Measurements from ENCODE around the gene GRID1. TPM values are rescaled to one million over a fixed set of nuclear protein-coding genes. Genes with fewer than 3 reads are reported as not detected.
A peak's percentile ranks its signal among the peaks of the same experiment; 100 is the strongest.

The GRID1 gene
- total RNA-seq, 1 donor from 2014 or later = 0.60 TPM

DNA sequence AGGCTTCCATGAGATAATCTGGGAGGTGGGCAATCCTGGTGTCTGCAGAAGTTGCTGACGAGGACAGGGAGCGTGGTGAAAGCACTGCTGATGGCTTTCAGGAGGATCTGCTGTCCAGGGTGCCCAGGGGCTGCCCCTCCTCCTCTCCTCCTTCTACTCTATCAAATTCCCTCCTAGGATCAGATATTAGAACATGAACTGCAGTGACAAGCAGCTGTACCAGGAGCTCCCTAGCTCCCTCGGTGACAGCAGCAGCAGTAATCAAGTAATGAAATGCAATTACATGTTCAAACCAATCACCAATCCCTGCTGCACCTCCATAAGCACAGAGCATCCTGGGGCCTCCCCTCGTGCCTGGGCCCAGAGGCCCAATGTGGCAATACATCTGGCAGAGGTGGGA, 46.9 kb downstream of the GRID1 start:
- peak; percentile 30 for DNase-seq (ENCODE audit: low spot score)
- TF ChIP-seq, protein P1, sequence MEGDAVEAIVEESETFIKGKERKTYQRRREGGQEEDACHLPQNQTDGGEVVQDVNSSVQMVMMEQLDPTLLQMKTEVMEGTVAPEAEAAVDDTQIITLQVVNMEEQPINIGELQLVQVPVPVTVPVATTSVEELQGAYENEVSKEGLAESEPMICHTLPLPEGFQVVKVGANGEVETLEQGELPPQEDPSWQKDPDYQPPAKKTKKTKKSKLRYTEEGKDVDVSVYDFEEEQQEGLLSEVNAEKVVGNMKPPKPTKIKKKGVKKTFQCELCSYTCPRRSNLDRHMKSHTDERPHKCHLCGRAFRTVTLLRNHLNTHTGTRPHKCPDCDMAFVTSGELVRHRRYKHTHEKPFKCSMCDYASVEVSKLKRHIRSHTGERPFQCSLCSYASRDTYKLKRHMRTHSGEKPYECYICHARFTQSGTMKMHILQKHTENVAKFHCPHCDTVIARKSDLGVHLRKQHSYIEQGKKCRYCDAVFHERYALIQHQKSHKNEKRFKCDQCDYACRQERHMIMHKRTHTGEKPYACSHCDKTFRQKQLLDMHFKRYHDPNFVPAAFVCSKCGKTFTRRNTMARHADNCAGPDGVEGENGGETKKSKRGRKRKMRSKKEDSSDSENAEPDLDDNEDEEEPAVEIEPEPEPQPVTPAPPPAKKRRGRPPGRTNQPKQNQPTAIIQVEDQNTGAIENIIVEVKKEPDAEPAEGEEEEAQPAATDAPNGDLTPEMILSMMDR (IDR thresholded peaks at IDR 0.05) = no peak
- no peak overlapping the region for H3K27ac Mint-ChIP-seq (ENCODE audit: unreplicated experiment)
- no peaks in the 10 kb centered on the region for H3K9me3 Mint-ChIP-seq (ENCODE audit: low read depth)
- H3K4me3 Mint-ChIP-seq (ENCODE audit: unreplicated experiment) = no peak overlapping the region
- H3K36me3 Mint-ChIP-seq (ENCODE audit: low read depth) = no peaks in the 10 kb centered on the region
- H3K27me3 Mint-ChIP-seq (ENCODE audit: low read depth) = peaks cover 16% of the 10 kb centered on the region
- no peaks in the 10 kb centered on the region for H3K4me1 Mint-ChIP-seq (ENCODE audit: low read depth)

- no peaks in the 10 kb centered on the region for H3K36me3 Mint-ChIP-seq (ENCODE audit: low read depth)
- TF ChIP-seq, protein P1 (IDR thresholded peaks at IDR 0.05) = no peak
- DNase-seq (ENCODE audit: low spot score) = peak; percentile 56
- H3K4me1 Mint-ChIP-seq (ENCODE audit: low read depth) = no peaks in the 10 kb centered on the region
- H3K27me3 Mint-ChIP-seq (ENCODE audit: low read depth) = peaks cover 12% of the 10 kb centered on the region
- no peak overlapping the region for H3K27ac Mint-ChIP-seq (ENCODE audit: unreplicated experiment)
- no peak overlapping the region for H3K4me3 Mint-ChIP-seq (ENCODE audit: unreplicated experiment)
- no peaks in the 10 kb centered on the region for H3K9me3 Mint-ChIP-seq (ENCODE audit: low read depth)
These were observed 48.5 kb downstream of the GRID1 start for GRCh38 chr10:86317949-86318725.

DNA sequence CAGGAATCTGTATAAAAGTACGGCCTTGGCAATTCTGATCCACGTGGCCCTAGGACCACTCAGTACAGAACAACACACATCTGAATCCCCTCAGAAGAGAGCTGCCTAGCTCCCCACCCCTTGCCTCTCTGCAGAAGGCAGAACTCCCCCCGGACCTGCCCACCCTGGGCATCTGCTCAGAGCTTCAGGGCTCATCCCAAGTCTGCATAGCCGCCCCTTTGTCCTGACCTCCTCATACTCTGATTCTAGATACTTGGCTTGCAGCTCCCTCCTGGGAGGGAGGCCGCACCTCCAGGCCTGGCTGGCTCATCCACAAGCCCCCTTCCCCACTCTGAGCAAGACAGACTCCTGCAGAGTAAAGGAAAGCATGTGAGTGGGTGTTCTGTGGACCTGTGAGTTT, 49.6 kb downstream of the GRID1 start:
- Mint-ChIP-seq H3K4me1 (ENCODE audit: low read depth) (no peaks in the 10 kb centered on the region), H3K9me3 (ENCODE audit: low read depth) (no peaks in the 10 kb centered on the region), H3K36me3 (ENCODE audit: low read depth) (no peaks in the 10 kb centered on the region), H3K4me3 (ENCODE audit: unreplicated experiment) (no peak overlapping the region), H3K27me3 (ENCODE audit: low read depth) (peaks cover 15% of the 10 kb centered on the region), H3K27ac (ENCODE audit: unreplicated experiment) (no peak overlapping the region)
- peak; percentile 75 for DNase-seq (ENCODE audit: low spot score)
- TF ChIP-seq, protein P1 (IDR thresholded peaks at IDR 0.05) = no peak

DNA sequence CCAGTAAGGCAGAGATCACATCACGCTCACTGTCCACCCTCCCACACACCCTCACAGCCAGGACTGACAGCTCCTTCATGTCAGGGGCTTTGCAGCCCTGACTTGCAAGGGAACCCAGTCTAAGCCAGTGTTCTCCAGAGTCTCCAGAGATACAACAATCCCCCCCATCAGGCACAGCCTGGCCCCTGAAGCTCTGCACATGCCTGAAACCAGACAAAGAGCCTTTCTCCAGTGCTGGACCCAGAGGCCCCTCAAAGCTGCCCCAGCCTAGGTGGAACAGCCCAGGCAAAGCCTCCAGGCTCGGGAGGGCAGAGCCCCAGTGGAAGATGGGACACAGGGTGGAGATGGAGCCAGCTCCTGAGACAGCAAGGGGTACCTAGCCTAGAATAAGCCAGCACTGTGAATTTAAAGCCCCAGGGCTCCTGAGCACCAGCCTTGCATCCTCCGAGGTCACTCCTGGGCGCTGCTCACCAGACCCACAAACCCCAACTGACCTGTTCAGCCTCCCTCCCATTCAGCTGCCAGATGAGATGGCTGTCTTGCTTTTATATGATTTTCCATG, 50.2 kb downstream of the GRID1 start:
- DNase-seq (ENCODE audit: low spot score) = peak; percentile 44
- no peak overlapping the region for H3K4me3 Mint-ChIP-seq (ENCODE audit: unreplicated experiment)
- no peaks in the 10 kb centered on the region for H3K4me1 Mint-ChIP-seq (ENCODE audit: low read depth)
- TF ChIP-seq, protein P1 (IDR thresholded peaks at IDR 0.05) = no peak
- H3K36me3 Mint-ChIP-seq (ENCODE audit: low read depth) = no peaks in the 10 kb centered on the region
- H3K27ac Mint-ChIP-seq (ENCODE audit: unreplicated experiment) = no peak overlapping the region
- peaks cover 11% of the 10 kb centered on the region for H3K27me3 Mint-ChIP-seq (ENCODE audit: low read depth)
- no peaks in the 10 kb centered on the region for H3K9me3 Mint-ChIP-seq (ENCODE audit: low read depth)

DNA sequence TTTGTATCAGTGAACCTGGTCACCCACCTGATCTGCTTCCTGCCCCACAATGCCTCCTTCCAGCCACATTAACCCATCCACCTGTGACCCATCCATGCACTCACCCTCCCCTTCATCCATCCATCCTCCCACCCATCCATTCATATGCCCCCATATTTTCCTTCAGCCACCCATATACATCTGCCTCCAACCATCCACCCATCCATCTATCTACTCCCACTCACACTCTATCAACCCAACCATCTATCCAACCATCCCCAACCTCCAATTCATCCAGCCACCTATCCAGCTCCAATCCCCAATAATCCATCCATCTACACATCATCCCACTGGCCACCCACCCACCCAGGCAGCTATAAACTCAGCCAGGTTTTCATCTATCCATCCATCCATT, 51.0 kb downstream of the GRID1 start:
- Mint-ChIP-seq H3K9me3 (ENCODE audit: low read depth) (no peaks in the 10 kb centered on the region), H3K27me3 (ENCODE audit: low read depth) (peaks cover 11% of the 10 kb centered on the region), H3K36me3 (ENCODE audit: low read depth) (no peaks in the 10 kb centered on the region), H3K4me1 (ENCODE audit: low read depth) (no peaks in the 10 kb centered on the region), H3K27ac (ENCODE audit: unreplicated experiment) (no peak overlapping the region), H3K4me3 (ENCODE audit: unreplicated experiment) (no peak overlapping the region)
- TF ChIP-seq, protein P1 (IDR thresholded peaks at IDR 0.05) = no peak
- DNase-seq (ENCODE audit: low spot score) = peak; percentile 13
